Tibial artery (tissue), 4 donors: Measurements from ENCODE around the gene PARP8.

ENCODE experiments used
- DNase-seq, 2 donors: peaks; one replicate each; pipeline ENCODE4 v3.0.0-alpha.2; 2019
- H3K27ac ChIP-seq, 2 donors: fragments of 200-600 bp; sonication (generic) in 1 of 2; 1 replicate in 1 of 2; 2 replicates in 1 of 2; pipeline ENCODE4 v1.5.1; 2018 to 2019; ENCODE audit warnings: mild to moderate bottlenecking in 1 of 2
- H3K27me3 ChIP-seq, 2 donors: fragments of 200-600 bp; sonication (generic) in 1 of 2; one replicate each; pipeline versions ENCODE4 v1.5.1 to v1.6.0; 2016 to 2019
- H3K36me3 ChIP-seq, 3 donors: fragments of 200-600 bp; sonication (generic) in 2 of 3; one replicate each; pipeline ENCODE4 v1.5.1; 2016 to 2019; ENCODE audit warnings: mild to moderate bottlenecking in 2 of 3
- H3K4me1 ChIP-seq, 4 donors: fragments of 200-600 bp; sonication (generic) in 2 of 4; 1 replicate in 3 of 4; 2 replicates in 1 of 4; pipeline ENCODE4 v1.5.1; 2016 to 2019
- H3K4me3 ChIP-seq, 2 donors: fragments of 200-600 bp; sonication (generic) in 1 of 2; 1 replicate in 1 of 2; 2 replicates in 1 of 2; pipeline ENCODE4 v1.5.1; 2018 to 2019; ENCODE audit warnings: mild to moderate bottlenecking in 2 of 2
- H3K9me3 ChIP-seq, 3 donors: fragments of 200-600 bp; sonication (generic) in 1 of 3; one replicate each; pipeline ENCODE4 v1.5.1; 2016 to 2019
- CTCF ChIP-seq, 2 experiments: fragments of 200-600 bp in 1 of 2; fragments of 450-650 bp in 1 of 2; IDR thresholded peaks; one replicate each; pipeline ENCODE4 v1.5.1; 2017 to 2019; ENCODE audit warnings: antibody characterized with exemption in 2 of 2, mild to moderate bottlenecking in 1 of 2, moderate library complexity in 1 of 2
- intact Hi-C: fragments of 100-400 bp; cut with DNase I; formaldehyde crosslinking; loops from one replicate; pipeline ENCODE4 v1.15.0; 2023; ENCODE audit warnings: low total_unique reads

Gene PARP8

GRCh38 chr5:50875002-50875344, 208.5 kb downstream of the PARP8 start:
- DNase-seq: no peak
- H3K4me3 ChIP-seq: no peak overlapping the region
- TF ChIP-seq CTCF (IDR thresholded peaks at IDR 0.05): no peak
- no peak overlapping the region for H3K27ac ChIP-seq
- intact Hi-C loops: no loop called here
- H3K27me3 ChIP-seq: no peaks in the 10 kb centered on the region
- H3K9me3 ChIP-seq: no peaks in the 10 kb centered on the region
- no peaks in the 10 kb centered on the region for H3K36me3 ChIP-seq
- peaks cover 0 to 16% (median 1%) of the 10 kb centered on the region in 4 donors for H3K4me1 ChIP-seq

- Histone ChIP-seq H3K4me1 (peaks cover 0 to 16% (median 1%) of the 10 kb centered on the region in 4 donors), H3K36me3 (no peaks in the 10 kb centered on the region), H3K4me3 (no peak overlapping the region), H3K27ac (no peak overlapping the region), H3K9me3 (no peaks in the 10 kb centered on the region), H3K27me3 (no peaks in the 10 kb centered on the region)
- no peak for TF ChIP-seq CTCF (IDR thresholded peaks at IDR 0.05)
- intact Hi-C loops: no loop called here
- DNase-seq: no peak
Observed at GRCh38 chr5:50878470-50878869, 212.0 kb downstream of the PARP8 start.

- intact Hi-C loops: no loop called here
- no peak for TF ChIP-seq CTCF (IDR thresholded peaks at IDR 0.05)
- no peak overlapping the region for H3K27ac ChIP-seq
- H3K27me3 ChIP-seq: no peaks in the 10 kb centered on the region
- no peaks in the 10 kb centered on the region for H3K36me3 ChIP-seq
- no peak for DNase-seq
- H3K4me3 ChIP-seq: no peak overlapping the region
- no peaks in the 10 kb centered on the region for H3K4me1 ChIP-seq
- H3K9me3 ChIP-seq: no peaks in the 10 kb centered on the region
Observed at GRCh38 chr5:50881407-50881806, 215.0 kb downstream of the PARP8 start.

GRCh38 chr5:50886657-50887345, 220.4 kb downstream of the PARP8 start:
- Histone ChIP-seq H3K27me3 (no peaks in the 10 kb centered on the region), H3K27ac (no peak overlapping the region), H3K36me3 (no peaks in the 10 kb centered on the region), H3K4me3 (no peak overlapping the region), H3K9me3 (no peaks in the 10 kb centered on the region), H3K4me1 (no peaks in the 10 kb centered on the region)
- TF ChIP-seq CTCF (IDR thresholded peaks at IDR 0.05): no peak
- intact Hi-C loops: no loop called here
- no peak for DNase-seq

- Histone ChIP-seq H3K4me1 (no peaks in the 10 kb centered on the region), H3K4me3 (no peak overlapping the region), H3K9me3 (no peaks in the 10 kb centered on the region), H3K27ac (no peak overlapping the region), H3K36me3 (no peaks in the 10 kb centered on the region), H3K27me3 (no peaks in the 10 kb centered on the region)
- no peak for TF ChIP-seq CTCF (IDR thresholded peaks at IDR 0.05)
- intact Hi-C loops: no loop called here
- no peak for DNase-seq
Observed at GRCh38 chr5:50887889-50888633, 221.6 kb downstream of the PARP8 start.
